Kidney (tissue), 14 donors: Measurements from ENCODE around the gene KPNA1. TPM values are rescaled to one million over a fixed set of nuclear protein-coding genes. Genes with fewer than 3 reads are reported as not detected.

ENCODE experiments used
- DNase-seq, 5 donors: peaks; one replicate each; pipeline ENCODE4 v3.0.0-alpha.2; 2013 to 2020
- FAIRE-seq: peaks from 2 replicates; lab custom pipeline; 2012; peaks lifted over from hg19 to GRCh38; lab: Jason Lieb, UNC
- H3K27ac ChIP-seq, 2 donors: one replicate each; pipeline ENCODE4 v1.7.0; 2013; ENCODE audit warnings: low read depth in 2 of 2, low read length in 2 of 2, inconsistent platforms in 1 of 2
- H3K27me3 ChIP-seq: one replicate; pipeline ENCODE4 v1.7.1; 2013; ENCODE audit warnings: low read length, inconsistent platforms; ENCODE audit not compliant: control insufficient read depth, insufficient read depth
- H3K36me3 ChIP-seq, 3 donors: one replicate each; pipeline versions ENCODE4 v1.7.0 to v1.7.1; 2013; ENCODE audit warnings: low read length in 3 of 3, control low read depth in 1 of 3, inconsistent platforms in 1 of 3; ENCODE audit not compliant: insufficient read depth in 3 of 3, control insufficient read depth in 2 of 3
- H3K4me1 ChIP-seq, 3 donors: one replicate each; pipeline versions ENCODE4 v1.7.0 to v1.7.1; 2013; ENCODE audit warnings: low read length in 3 of 3, inconsistent platforms in 1 of 3, low read depth in 1 of 3; ENCODE audit not compliant: control insufficient read depth in 2 of 3, insufficient read depth in 2 of 3
- H3K4me3 ChIP-seq, 3 donors: one replicate each; pipeline versions ENCODE4 v1.7.0 to v1.8.1; 2013; ENCODE audit warnings: low read length in 3 of 3, control low read depth in 1 of 3, inconsistent platforms in 1 of 3
- H3K9ac ChIP-seq, 3 donors: one replicate each; pipeline versions ENCODE4 v1.7.0 to v1.7.1; 2013; ENCODE audit warnings: low read length in 3 of 3, control low read depth in 1 of 3, inconsistent platforms in 1 of 3
- H3K9me3 ChIP-seq, 3 donors: one replicate each; pipeline versions ENCODE4 v1.7.0 to v1.7.1; 2013; ENCODE audit warnings: low read length in 3 of 3, control low read depth in 1 of 3, inconsistent platforms in 1 of 3; ENCODE audit not compliant: control insufficient read depth in 2 of 3, insufficient read depth in 1 of 3
- intact Hi-C: fragments of 100-400 bp; cut with DNase I; formaldehyde crosslinking; loops from one replicate; pipeline ENCODE4 v1.11.1; 2022
- polyA plus RNA-seq: library from polyadenylated mRNA; stranded (reverse); fragments of 350-450 nt; fragmentation: Illumina TruSeq; extraction: RNeasy Lipid Tissue Mini Kit (QIAGEN cat#74804); gene quantifications from one replicate; pipeline ENCODE4 v1.2.3, GENCODE V29; 2014; ENCODE audit warnings: low read depth, low replicate concordance; ENCODE audit not compliant: insufficient read depth
- total RNA-seq: library from RNA; stranded (reverse); fragmentation: NEBNext Ultra II Directional; extraction: Animal tissue kit (Norgen Biotek cat#: 25700); gene quantifications from one replicate; pipeline ENCODE4 v1.2.1, GENCODE V29; 2021
- TF ChIP-seq, protein P1 (sequence below): IDR thresholded peaks from 3 replicates; pipeline ENCODE4 v1.5.1; 2012; ENCODE audit warnings: mild to moderate bottlenecking, moderate library complexity, borderline replicate concordance; ENCODE audit not compliant: insufficient read depth; ENCODE audit errors: extremely low read depth
- donor health status: control.
- donor health status: control.
- donor health status: control.
- donor health status: control.
- donor health status: control.
- donor health status: DM: yes; HTN: yes; CAD: no.
- donor health status: Normal renal cell carcinoma (clear cell type).

KPNA1 gene
- total and polyA plus RNA-seq, 2 donors from 2014 or later, result 16.8 to 64.5 TPM

GRCh38 chr3:122559906-122560305 lies 45.2 kb upstream of the KPNA1 start:
- Histone ChIP-seq H3K9me3 (no peaks in the 10 kb centered on the region), H3K36me3 (peaks cover 0 to 8% (median 3%) of the 10 kb centered on the region in 3 donors), H3K4me3 (no peak overlapping the region), H3K9ac (no peak overlapping the region), H3K27ac (no peak overlapping the region), H3K27me3 (no peaks in the 10 kb centered on the region), H3K4me1 (peaks cover 0 to 9% (median 8%) of the 10 kb centered on the region in 3 donors)
- DNase-seq, result no peak
- intact Hi-C loops, result loop anchor here (5.0 kb wide), 1 partner anchor 117 kb away; no protein-coding TSS in a partner anchor
- FAIRE-seq, result no peak
- TF ChIP-seq, protein P1, sequence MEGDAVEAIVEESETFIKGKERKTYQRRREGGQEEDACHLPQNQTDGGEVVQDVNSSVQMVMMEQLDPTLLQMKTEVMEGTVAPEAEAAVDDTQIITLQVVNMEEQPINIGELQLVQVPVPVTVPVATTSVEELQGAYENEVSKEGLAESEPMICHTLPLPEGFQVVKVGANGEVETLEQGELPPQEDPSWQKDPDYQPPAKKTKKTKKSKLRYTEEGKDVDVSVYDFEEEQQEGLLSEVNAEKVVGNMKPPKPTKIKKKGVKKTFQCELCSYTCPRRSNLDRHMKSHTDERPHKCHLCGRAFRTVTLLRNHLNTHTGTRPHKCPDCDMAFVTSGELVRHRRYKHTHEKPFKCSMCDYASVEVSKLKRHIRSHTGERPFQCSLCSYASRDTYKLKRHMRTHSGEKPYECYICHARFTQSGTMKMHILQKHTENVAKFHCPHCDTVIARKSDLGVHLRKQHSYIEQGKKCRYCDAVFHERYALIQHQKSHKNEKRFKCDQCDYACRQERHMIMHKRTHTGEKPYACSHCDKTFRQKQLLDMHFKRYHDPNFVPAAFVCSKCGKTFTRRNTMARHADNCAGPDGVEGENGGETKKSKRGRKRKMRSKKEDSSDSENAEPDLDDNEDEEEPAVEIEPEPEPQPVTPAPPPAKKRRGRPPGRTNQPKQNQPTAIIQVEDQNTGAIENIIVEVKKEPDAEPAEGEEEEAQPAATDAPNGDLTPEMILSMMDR, result no peak

GRCh38 chr3:122558605-122559004 lies 43.9 kb upstream of the KPNA1 start:
- intact Hi-C loops, result no loop called here
- Histone ChIP-seq H3K36me3 (peaks cover 0 to 8% (median 3%) of the 10 kb centered on the region in 3 donors), H3K4me3 (no peak overlapping the region)

DNA sequence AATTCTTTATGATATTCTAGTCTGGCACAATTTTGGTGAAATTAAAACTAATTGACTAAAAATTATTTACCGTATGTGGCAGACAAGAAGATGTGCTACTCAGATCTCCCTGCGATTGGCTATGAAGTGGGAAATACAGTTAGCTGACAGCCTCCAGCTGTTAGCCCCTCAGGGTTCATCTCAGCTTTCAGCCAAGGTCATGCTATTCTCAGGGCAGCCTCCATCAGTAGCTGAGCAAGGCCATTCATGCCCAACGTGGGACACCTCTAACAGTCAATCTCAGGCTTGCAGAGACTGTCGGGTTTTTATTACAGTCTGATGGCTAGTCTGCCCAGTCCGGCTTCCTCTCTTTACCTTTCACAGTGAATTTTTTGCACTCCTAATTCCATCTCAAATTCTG lies 42.6 kb upstream of the KPNA1 start:
- DNase-seq (peak in 4 of 5 donors; percentile 58 to 69 (median 63)), FAIRE-seq (no peak)
- H3K27ac ChIP-seq, result no peak overlapping the region
- no peak overlapping the region for H3K9ac ChIP-seq
- no peaks in the 10 kb centered on the region for H3K4me1 ChIP-seq
- no peak overlapping the region for H3K4me3 ChIP-seq
- peaks cover 0 to 9% (median 3%) of the 10 kb centered on the region in 3 donors for H3K36me3 ChIP-seq
- no peaks in the 10 kb centered on the region for H3K27me3 ChIP-seq
- TF ChIP-seq, protein P1, result no peak
- no peaks in the 10 kb centered on the region for H3K9me3 ChIP-seq
- intact Hi-C loops, result no loop called here

More at GRCh38 chr3:122558605-122559004, 43.9 kb upstream of the KPNA1 start:
- Histone ChIP-seq H3K27ac (no peak overlapping the region), H3K27me3 (no peaks in the 10 kb centered on the region), H3K4me1 (peaks cover 0 to 9% (median 7%) of the 10 kb centered on the region in 3 donors), H3K9ac (no peak overlapping the region), H3K9me3 (no peaks in the 10 kb centered on the region)
- TF ChIP-seq, protein P1, result no peak
- DNase-seq (no peak), FAIRE-seq (no peak)
